Endothelial cell of coronary artery (primary cell): ENCODE measurements around the gene PLPPR5. TPM values are rescaled to one million over a fixed set of nuclear protein-coding genes. Genes with fewer than 3 reads are reported as not detected.

Source experiments
- total RNA-seq: library from RNA; depleted of rRNA; stranded (reverse); fragments of >200 nt; gene quantifications from 2 replicates; pipeline ENCODE4 v1.2.3, GENCODE V29; 2014

The PLPPR5 gene, protein sequence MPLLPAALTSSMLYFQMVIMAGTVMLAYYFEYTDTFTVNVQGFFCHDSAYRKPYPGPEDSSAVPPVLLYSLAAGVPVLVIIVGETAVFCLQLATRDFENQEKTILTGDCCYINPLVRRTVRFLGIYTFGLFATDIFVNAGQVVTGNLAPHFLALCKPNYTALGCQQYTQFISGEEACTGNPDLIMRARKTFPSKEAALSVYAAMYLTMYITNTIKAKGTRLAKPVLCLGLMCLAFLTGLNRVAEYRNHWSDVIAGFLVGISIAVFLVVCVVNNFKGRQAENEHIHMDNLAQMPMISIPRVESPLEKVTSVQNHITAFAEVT
- total RNA-seq: not detected in 2 replicates

DNA sequence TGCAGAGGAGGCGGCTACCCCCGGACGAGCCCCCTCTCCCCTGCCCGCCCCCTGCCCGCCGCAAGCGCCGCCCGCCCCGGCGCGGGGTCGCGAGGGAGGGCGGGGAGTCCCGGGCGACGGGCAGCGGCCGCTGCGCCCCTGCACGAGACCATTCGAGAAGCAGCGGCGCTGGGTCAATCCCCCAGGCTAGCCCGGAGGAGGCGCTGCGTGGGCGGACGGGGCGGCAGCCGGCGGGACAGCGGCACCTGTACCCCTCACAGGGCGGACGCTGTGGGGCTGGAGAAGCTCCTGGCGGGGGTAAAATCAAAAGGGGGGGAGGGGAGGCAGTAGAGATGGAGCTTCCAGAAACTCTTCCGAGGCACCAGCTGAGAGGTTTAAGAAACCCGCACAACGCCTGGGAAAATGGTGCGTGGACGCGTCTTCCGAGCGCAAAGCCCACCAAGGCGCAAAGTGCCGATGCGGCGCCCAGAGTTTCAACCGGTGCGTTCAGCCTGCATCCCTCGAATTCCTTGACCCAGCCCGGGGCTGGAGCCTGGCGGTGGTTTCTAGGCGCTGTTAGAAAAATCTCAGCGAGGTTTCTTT lies at the start of gene PLPPR5:
Gene PLPPR5 (minus strand): TSS at position 1 of the 582 bp plus-strand sequence. CDS start 190 bp downstream, outside the sequence.

